GM12891 (cell line): ENCODE results near the gene DNAH8.

Experiments
- POLR2A ChIP-seq: IDR thresholded peaks from 2 replicates; pipeline ENCODE4 v1.6.1; 2011; ENCODE audit warnings: low read depth, low read length, control low read depth
- POLR2AphosphoS5 ChIP-seq: IDR thresholded peaks from 2 replicates; pipeline ENCODE4 v1.6.1; 2011; ENCODE audit warnings: low read depth, low read length, control low read depth
- TAF1 ChIP-seq: IDR thresholded peaks from 2 replicates; pipeline ENCODE4 v1.6.1; 2011; ENCODE audit warnings: low read depth, low read length, control low read depth

DNA sequence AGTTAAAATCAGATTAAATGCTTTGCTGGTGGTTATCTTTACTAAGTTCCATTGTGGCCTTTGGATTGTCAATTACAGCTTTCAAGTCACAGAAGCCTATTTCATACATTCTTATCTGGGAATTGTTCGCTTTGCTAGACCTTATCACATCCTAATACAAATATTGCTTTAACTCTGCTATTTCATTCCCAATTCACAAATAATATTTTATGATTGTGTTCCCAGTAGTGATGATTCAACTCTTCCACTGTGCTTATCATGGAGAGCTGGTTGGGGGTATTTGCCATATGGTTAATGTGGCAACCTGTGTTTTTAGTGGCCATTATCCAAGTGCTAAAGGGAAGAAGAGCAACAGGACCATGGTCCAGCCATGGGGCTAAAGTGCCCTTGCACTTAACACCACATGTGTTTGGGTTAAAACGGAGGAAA, 260.5 kb downstream of the DNAH8 start:
- no peak for TF ChIP-seq POLR2AphosphoS5
- no peak for TF ChIP-seq POLR2A
- TF ChIP-seq TAF1: no peak
